HG02571 (cell line): ENCODE measurements around the gene GALT.

Source experiments
- ATAC-seq: cut with Tn5 transposase; IDR thresholded peaks from one replicate; pipeline ENCODE4 v1.9.1; 2021; ENCODE audit warnings: mild to moderate bottlenecking, moderate library complexity; ENCODE audit not compliant: unreplicated experiment

Gene GALT

GRCh38 chr9:34651321-34651720, 4.8 kb downstream of the GALT start:
- no peak for ATAC-seq

GRCh38 chr9:34651876-34652601, 5.6 kb downstream of the GALT start, which contains the start of gene IL11RA:
Gene IL11RA, plus strand, starts transcription at chr9:34652185. Its CDS starts 3,033 bp downstream, at chr9:34655218.
- peak; percentile 52 for ATAC-seq

GRCh38 chr9:34652602-34653000, 6.1 kb downstream of the GALT start:
- ATAC-seq, result no peak

GRCh38 chr9:34653151-34654072, 6.9 kb downstream of the GALT start:
- no peak for ATAC-seq

GRCh38 chr9:34654323-34655051, 8.0 kb downstream of the GALT start:
- no peak for ATAC-seq

GRCh38 chr9:34655394-34655793, 8.9 kb downstream of the GALT start:
- ATAC-seq, result no peak

- ATAC-seq, result no peak
Measured at GRCh38 chr9:34656992-34657391, 10.5 kb downstream of the GALT start.

GRCh38 chr9:34658461-34658860, 12.0 kb downstream of the GALT start:
- ATAC-seq, result no peak

GRCh38 chr9:34659592-34660253, 13.2 kb downstream of the GALT start:
- ATAC-seq, result no peak

GRCh38 chr9:34662526-34663302, 16.2 kb downstream of the GALT start, which contains the start of gene CCL27:
Gene CCL27, minus strand, starts transcription at chr9:34662657. Its CDS starts 24 bp downstream, at chr9:34662633.
- no peak for ATAC-seq

- ATAC-seq, result no peak
Measured at GRCh38 chr9:34663303-34663605, 16.8 kb downstream of the GALT start.

GRCh38 chr9:34664281-34665066, 18.0 kb downstream of the GALT start:
- peak; percentile 62 for ATAC-seq

- no peak for ATAC-seq
Measured at GRCh38 chr9:34665067-34665380, 18.5 kb downstream of the GALT start.

- peak; percentile 64 for ATAC-seq
Measured at GRCh38 chr9:34665381-34666250, 19.1 kb downstream of the GALT start.

- ATAC-seq, result no peak
Measured at GRCh38 chr9:34669809-34670562, 23.5 kb downstream of the GALT start.

- no peak for ATAC-seq
Measured at GRCh38 chr9:34671307-34671706, 24.8 kb downstream of the GALT start.

GRCh38 chr9:34674440-34674839, 28.0 kb downstream of the GALT start:
- no peak for ATAC-seq
